OCI-LY3 (cell line): ENCODE results near the gene KCNS3.

Source experiments
- EZH2phosphoT487 ChIP-seq: fragments of 200-600 bp; shearing (Covaris generic); IDR thresholded peaks from 2 replicates; pipeline ENCODE4 v1.6.1; 2018; ENCODE audit warnings: antibody characterized with exemption, mixed run types, low read depth
- TF ChIP-seq, protein P1 (sequence below): fragments of 200-600, 300-600 bp; sonication (generic); IDR thresholded peaks from 2 replicates; pipeline ENCODE4 v1.5.1; 2014; ENCODE audit warnings: antibody characterized with exemption, low read length, low read depth

- TF ChIP-seq, protein P1, sequence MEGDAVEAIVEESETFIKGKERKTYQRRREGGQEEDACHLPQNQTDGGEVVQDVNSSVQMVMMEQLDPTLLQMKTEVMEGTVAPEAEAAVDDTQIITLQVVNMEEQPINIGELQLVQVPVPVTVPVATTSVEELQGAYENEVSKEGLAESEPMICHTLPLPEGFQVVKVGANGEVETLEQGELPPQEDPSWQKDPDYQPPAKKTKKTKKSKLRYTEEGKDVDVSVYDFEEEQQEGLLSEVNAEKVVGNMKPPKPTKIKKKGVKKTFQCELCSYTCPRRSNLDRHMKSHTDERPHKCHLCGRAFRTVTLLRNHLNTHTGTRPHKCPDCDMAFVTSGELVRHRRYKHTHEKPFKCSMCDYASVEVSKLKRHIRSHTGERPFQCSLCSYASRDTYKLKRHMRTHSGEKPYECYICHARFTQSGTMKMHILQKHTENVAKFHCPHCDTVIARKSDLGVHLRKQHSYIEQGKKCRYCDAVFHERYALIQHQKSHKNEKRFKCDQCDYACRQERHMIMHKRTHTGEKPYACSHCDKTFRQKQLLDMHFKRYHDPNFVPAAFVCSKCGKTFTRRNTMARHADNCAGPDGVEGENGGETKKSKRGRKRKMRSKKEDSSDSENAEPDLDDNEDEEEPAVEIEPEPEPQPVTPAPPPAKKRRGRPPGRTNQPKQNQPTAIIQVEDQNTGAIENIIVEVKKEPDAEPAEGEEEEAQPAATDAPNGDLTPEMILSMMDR, result no peak
- TF ChIP-seq EZH2phosphoT487, result no peak
These were observed 29.2 kb upstream of the KCNS3 start for GRCh38 chr2:17849275-17849674.
